Stimulated activated CD4-positive, alpha-beta T cell treated with anti-CD3 and anti-CD28 coated beads, Interleukin-1b, Interleukin-23, amount 100 ng/mL, for 48 hours (primary cell): ENCODE measurements around the gene BTBD8.

ENCODE experiments used
- DNase-seq: peaks from one replicate; pipeline ENCODE4 v3.0.0-alpha.2; 2020

BTBD8 gene

DNA sequence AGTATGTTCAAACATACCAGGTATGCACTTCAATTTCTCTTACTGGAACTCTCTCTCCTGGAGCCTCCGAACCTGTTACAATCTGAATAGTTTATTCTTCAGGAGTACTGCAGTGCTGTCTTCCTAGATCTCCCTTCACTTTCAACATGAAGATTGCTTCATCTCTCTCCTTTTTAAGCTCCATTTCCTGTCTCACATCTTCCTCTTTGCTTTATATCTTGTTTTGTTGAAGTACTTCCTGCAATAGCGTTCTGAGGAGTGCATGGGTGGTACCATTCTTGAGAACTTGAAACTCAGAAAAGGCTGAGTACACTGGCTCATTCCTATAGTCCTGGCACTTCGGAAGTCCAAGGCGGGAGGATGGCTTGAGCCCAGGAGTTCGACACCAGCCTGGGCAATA, 121.8 kb downstream of the BTBD8 start:
- no peak for DNase-seq

DNA sequence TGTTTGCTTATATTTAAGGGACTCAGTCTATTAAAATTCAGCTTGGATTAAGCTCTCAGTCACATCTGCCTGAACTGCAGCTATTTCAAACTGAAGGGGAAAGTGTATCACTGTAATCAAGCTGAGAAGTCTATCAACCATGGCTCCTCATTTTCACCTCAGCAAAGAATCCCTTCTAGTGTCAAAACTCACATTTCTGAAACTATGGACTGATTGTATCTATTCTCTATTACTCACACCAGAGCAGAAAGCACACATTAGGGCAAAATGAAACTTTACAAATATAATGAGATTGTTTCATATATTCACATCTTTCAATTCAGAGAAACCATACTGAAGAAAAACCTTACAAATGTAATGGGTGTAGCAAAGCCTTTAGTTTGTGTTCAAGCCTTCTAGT, 123.0 kb downstream of the BTBD8 start:
- DNase-seq = no peak

DNA sequence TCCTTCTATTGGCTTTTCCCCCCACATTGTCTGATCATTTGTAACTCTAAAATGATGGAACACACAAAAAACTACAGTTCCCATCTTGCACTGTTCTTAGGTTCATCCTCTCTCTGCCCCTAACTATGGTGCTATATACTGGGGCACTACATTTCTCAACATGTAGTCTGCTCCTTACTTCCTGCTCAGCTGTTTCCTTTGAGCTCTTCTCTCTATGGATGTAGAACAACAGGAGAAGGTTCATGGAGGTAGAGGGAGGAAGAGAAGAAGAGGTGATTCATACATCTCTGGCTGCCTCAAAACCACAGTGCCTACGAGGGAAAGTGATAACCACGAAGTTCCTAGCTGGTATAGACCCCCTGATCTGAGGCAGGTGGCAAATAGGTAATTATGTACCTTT, 130.6 kb downstream of the BTBD8 start:
- no peak for DNase-seq

DNA sequence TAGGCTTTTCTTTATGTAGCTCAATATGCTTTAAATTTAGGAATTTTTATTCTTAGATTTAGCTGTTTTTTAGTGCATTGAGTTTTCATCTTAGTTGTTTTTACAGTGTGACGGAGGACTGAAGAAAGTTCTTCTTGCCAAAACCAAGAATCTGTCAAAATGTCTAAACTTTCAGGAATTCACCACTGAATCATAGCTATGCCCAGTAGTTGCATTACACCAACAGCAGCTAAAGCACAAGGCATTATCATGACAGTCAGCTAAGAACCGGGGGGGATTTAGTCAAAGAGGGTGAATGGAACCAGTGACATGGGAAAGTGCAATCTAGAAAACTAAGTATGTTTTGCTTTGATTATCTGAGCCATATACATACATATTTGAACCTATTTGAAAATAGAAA, 131.0 kb downstream of the BTBD8 start:
- DNase-seq = no peak

DNA sequence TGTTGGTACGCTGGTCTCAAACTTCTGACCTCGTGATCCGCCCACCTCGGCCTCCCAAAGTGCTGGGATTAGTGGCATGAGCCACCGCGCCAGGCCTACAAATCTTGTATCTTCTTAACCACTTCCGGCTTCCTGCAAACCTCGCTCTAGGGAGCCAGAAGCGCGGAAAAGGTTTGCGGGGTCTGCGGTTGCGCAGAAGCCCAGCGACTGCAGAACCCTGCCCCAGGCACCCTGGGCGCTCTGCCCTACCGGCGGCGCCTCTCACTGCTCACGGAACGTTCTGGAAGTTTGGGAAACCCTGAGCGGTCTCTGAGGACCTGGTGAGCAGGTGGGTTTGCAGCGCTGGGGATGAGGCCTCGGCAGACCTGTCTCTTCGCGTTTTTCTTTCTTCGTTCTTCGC, 137.6 kb downstream of the BTBD8 start, which contains the start of gene C1orf146:
Gene C1orf146 (plus strand): TSS at position 195 of the 400 bp plus-strand sequence. CDS start 13,506 bp downstream, outside the sequence.
- no peak for DNase-seq

DNA sequence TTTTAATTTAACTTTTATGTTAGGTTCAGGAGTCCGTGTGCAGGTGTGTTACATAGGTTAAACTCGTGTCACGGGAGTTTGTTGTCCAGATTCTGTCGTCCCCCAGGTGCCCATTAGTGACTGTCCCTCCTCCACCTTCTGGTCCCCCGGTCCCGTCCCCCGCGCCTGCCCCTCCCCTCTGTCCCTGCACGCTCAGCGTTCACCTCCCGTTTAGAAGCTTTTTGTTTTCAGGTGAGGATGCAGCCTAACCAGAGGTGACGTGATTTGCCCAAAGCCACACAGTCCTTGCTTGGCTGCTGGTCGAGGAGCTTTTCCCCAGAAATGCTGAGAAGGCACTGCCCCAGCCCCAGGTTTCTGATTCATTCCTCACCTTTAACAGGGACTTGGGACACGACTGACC, 138.4 kb downstream of the BTBD8 start:
- DNase-seq = no peak

DNA sequence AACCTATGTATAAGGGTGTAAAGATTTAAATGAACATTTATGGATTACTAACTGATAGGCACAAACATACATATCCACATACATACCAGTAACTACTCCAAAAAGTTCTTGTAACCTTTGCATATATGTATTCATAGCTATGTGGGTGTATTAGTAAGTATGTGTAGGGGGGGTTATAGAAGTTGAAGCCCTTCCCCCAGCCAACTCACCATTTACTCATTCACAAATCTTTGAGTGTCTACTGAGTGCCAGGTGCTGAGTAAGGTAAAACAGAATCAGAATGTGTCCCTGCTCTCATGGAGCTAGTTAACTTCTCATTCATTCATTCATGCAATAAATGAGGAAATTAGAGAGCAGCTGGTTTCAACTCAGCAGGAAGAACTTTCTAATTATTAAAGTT, 138.9 kb downstream of the BTBD8 start:
- no peak for DNase-seq

DNA sequence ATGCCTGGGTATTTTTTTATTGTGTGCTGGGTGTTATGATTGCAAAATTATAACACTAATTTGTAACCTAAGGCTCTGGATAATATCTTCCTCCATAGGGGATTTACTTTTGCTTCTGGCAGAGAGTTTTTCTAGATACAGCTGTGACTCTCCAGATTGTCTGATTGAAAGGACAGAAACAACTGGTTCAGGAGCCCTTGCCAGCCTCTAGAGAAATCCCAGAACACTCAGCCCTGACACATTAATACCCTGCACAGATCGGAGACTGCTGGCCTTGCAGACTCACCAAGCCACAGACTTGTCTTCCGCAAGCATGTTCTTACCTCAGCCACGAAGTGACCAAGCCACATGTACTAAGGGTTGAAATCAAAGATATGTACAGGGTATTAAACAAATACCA, 148.3 kb downstream of the BTBD8 start:
- DNase-seq = no peak

DNA sequence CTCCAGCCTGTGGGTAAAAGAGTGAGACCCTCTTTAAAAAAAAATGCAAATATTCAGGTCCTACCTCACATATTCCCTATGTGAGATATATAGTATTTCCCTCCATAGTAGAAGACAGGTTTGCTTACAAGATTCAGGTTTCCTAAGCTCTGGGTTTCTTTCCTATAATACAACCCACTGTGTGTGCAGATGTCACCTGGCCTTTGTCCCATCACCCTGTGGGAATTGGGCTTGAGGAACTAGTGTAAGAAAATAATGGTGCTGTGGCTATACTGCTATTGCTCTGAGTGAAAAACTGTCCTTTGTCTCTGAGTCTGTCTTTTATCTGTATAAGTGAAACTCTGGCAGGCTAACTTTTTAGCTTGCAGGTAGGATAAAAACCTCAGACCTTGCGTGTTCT, 150.6 kb downstream of the BTBD8 start:
- no peak for DNase-seq
